Iris pigment epithelial cell (primary cell): Measurements from ENCODE around the gene APBB3.
"Not testable (repeated sequence)": the region's sequence is repeated elsewhere in the genome, so short reads cannot be mapped to it uniquely, and the experiment has no call there.

Experiments
- DNase-seq: peaks from one replicate; pipeline ENCODE4 v3.0.0-alpha.2; 2011; ENCODE audit warnings: low read depth

APBB3 gene, protein sequence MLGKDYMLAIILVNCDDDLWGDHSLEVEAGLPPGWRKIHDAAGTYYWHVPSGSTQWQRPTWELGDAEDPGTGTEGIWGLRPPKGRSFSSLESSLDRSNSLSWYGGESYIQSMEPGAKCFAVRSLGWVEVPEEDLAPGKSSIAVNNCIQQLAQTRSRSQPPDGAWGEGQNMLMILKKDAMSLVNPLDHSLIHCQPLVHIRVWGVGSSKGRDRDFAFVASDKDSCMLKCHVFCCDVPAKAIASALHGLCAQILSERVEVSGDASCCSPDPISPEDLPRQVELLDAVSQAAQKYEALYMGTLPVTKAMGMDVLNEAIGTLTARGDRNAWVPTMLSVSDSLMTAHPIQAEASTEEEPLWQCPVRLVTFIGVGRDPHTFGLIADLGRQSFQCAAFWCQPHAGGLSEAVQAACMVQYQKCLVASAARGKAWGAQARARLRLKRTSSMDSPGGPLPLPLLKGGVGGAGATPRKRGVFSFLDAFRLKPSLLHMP

DNA sequence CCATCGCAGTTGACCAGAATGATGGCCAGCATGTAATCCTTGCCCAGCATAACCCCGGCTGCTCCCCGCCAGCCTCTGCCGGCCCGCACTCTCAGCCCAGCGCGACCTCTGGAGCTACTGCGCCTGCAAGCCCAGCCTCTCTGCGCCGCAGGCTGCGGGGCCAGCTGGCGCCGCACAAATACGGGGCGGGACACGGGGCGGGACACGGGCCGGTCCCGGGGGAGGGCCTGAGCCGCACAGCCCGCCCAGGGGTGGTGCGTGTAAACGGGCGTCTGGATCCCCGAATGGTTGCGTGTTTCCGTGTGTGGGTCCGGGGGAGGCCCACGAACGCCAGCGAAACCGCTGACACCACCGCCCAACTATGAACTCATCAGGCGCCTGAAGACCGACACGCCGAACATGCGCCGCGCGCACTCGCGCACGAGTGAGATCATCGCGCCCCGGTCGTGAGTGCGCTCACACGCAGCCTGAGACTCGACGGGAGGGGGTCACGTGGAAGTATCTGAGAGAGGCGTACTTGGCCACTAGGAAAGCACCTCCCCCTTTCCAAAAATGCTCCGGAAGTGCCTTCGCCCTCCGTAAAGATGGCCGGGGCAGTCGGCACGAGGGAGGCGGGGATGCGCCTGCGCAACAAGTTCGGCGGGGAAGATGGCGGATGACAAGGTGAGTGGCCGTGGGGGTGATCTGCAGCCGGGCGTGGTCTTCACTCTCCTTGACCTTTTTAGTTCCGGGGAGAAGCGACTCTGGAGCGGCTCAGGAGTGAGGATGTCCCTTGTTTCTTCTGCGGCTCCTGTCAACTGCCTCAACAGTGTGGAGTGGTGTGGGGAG is at the start of gene APBB3, which contains the start of gene SLC35A4:
Gene APBB3, minus strand, starts transcription at position 403 of the 828 bp plus-strand sequence. Its CDS starts 353 bp downstream, at position 50.
Gene SLC35A4, plus strand, starts transcription at position 633 of the 828 bp plus-strand sequence. CDS start 2,342 bp downstream, outside the sequence.
- DNase-seq: peak; percentile 100

DNA sequence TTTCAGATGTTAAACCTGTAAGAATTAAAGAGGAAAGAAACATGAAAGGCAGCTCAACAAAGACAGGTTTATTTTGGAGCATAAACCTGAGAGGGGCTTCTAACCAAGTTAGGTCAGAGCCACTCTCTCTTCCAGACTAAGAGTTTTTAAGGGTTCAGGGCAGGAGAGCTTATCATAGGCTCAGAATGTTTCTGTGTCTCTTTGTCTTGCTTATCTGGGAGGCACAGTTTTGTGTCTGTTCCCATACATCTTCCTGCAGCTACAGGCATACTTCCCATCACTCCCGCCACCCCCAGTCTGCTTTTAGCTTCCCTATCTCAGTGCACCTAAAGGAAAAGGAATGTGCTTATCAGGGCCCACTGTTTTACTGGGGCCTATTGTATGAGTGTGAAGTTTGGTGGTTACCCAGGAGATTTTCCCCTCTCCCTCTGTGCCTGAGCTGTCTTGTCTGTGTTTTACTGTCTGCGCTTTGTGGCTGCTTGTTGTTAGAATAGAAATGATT is 46.7 kb upstream of the APBB3 start:
- no peak for DNase-seq

DNA sequence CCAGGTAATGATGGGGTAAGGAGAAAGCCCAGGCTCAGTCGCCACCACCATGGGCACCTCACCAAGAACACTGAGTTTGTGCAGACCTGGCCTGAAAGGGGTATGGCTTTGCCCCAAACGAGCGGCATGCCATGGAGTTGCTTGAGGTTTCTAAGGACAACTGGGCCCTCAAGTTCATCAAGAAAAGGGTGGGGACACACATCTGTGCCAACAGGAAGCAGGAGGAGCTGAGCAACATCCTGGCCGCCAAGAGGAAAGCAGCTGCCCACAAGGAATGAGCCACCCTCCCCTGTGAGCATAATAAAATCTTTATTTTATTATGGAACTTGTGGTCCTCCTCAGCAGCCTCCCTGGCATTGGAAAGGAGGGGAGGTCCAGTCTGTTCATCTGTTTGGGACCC is 44.7 kb upstream of the APBB3 start:
- no peak for DNase-seq

DNA sequence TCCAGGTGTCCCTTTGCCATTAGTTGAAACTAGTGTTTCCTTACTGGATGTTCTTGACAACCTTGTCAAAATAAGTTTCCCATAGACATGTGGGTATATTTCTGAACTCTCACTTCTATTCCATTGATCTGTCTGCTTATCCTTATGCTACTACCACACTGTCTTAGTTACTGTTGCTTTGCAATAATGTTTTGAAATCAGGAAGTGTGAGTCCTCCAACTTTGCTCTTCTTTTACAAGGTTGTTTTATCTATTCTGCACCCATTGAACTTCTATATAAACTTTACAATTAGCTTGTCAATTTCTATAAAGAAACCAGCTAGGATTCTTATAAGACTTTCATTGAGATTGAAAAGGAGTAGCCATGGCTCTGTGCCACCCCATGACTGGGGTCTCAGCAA is 44.3 kb upstream of the APBB3 start:
- no peak for DNase-seq

DNA sequence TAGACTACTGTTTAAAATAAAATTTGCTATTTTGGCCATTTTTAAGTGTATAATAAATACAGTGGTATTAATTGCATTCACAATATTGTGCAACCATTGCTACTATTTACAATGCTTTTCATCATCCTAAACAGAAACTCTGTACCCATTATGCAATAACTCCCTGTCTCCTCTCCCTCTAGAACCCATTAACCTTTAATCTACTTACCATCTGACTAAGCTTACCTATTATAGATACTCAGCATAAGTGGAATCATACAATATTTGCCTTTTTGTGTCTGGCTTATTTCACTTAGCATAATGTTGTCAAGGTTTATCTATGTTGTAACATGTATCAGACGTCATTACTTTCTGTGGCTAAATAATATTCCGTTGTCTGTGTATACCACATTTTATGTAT is 42.6 kb upstream of the APBB3 start:
- no peak for DNase-seq

DNA sequence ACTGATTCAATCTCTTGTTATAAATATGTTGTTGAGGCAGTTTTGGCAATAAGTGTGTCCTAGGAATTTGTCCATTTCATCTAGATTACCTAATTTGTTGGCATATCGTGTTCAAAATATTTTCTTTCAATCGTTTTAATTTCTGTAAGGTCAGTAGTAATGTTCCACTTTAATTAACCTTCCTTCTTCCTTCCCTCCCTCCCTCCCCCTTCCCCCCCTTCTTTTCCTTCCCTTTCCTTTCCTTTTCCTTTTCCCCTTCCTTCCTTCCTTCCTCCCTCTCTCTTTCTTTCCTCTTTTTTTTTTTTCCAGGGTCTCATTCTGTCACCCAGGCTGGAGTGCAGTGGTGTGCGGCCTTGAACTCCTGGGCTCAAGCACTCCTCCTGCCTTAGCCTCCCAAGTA is 41.5 kb upstream of the APBB3 start:
- DNase-seq: no peak

DNA sequence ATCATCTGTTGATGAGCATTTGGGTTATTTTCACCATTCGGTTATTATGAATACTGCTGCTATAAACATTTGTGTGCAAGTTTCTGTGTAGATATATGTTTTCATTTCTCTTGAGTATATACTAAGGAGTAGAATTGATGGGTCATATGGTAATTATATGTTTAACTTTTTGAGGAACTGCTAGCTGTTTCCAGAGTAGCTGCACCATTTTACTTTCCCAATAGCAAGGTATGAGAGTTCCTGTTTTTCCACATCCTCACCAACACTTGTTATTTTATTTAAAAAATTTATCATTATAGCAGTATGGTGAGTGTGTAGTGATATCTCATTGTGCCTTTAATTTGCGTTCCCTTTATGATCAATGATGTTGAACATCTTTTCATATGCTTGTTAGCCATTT is 39.3 kb upstream of the APBB3 start:
- DNase-seq: no peak

DNA sequence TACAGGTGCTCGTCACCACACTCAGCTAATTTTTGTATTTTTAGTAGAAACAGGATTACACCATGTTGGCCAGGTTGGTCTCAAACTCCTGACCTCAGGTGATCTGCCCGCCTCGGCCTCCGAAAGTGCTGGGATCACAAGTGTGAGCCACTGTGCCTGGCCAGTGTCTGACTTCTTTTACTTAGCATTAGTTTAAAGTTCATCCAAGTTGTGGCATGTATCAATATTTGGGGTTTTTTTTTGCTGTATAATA is 39.0 kb upstream of the APBB3 start:
- DNase-seq: not testable (repeated sequence)

DNA sequence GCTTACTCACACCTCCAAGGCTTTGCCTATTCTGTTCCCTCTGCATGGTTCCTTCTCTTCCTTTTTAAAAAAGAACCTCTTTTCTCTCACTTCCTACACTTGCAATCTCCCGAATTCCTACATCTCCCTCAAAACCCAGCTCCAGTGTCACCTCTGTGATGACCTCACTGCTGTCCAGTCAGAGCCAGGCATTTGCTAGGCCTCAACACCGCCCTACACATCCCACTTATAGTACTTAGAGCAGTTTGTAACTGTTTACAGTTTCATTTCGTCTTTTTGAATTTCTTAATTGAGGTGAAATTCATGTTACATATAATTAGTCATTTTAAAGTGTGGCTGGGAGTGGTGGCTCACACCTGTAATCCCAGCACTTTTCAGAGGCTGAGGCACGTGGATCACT is 37.7 kb upstream of the APBB3 start:
- DNase-seq: no peak

DNA sequence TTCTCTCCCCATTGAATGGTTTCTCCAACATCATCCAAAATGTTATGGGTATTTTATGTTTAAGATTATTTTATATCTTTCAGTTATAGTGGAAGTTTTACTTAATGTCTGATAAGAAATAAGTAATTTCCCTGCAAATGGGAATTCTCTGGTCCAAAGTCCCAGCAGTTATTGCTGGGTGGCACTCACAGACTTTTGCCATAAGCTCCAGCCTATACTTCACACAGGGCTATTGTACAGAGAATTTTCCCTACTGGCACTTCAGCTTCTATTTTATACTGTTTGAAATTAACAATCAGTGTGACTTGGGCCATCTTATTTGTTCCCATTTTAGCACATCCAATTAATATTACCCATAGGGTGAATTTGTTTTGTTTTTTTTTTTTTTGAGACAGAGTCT is 35.7 kb upstream of the APBB3 start:
- no peak for DNase-seq

DNA sequence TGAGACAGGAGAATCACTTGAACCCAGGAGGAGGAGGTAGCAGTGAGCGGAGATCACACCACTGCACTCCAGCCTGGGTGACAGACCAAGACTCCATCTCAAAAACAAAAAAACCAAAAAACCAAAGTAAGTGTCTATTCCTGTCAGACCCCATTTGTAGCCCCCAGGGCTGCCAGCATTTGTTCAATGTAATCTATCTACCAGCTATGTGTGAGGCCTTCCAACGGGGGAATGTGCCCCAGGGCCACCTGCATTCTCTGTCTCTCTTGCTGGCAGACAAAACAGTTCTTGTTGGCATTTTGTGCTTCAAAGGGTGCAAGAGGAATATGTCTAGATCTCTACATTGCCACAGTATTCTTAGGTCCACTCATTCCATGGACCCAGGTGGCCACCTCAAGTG is 34.4 kb upstream of the APBB3 start:
- DNase-seq: no peak

DNA sequence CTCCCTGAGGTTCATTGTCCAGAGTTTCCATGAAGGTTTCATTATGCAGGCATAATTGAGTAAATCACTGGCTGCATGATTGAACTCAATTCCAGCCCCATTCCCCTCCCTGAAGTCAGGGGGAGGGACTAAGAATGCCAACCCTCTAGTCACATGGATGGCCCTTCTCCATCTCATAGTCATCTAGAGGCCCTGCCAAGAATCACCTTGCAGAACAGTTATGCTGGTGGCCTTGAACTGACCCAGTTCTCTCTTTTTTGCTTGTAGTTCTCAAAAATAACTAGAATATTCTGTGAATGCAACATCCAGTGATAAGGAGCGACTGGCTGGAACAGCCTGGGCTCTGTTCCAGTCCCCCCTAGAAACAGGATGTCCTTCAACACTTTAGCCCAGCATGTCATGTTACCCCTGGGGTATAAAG is 31.9 kb upstream of the APBB3 start:
- DNase-seq: peak; percentile 64

DNA sequence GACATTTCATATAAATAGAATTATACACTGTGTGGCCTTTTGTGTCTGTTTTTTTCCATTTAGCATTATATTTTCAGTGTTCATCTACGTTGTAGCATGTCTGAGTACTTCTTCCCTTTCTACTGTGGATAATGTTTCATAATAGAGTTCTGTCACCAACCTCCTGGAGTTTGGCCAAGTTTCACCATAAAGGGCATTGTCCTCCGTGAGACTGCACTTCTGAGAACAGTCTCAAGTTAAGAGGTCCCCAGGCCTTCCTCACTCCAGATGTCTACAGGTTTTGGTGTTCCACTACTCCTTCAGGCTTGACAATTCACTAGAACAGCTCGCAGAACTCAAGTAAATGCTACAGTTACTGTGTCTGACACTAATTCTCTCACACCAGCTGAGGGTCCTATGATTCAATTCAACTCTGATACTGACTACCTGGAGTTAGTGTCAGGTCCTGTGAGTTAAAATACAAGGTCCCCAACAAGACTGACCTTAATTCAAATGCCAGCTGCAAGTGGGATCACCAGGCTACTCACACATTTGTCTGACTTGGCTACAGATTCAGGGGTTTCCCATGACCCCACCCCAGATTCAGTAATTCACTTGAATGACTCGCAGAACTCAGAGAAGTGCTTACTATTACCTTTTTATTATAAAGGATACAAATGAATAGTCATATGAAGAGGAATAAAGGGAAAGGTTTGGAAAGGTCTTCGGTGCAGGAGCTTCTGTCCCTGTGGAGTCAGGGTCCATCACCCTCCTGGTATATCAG is 31.3 kb upstream of the APBB3 start:
- no peak for DNase-seq

DNA sequence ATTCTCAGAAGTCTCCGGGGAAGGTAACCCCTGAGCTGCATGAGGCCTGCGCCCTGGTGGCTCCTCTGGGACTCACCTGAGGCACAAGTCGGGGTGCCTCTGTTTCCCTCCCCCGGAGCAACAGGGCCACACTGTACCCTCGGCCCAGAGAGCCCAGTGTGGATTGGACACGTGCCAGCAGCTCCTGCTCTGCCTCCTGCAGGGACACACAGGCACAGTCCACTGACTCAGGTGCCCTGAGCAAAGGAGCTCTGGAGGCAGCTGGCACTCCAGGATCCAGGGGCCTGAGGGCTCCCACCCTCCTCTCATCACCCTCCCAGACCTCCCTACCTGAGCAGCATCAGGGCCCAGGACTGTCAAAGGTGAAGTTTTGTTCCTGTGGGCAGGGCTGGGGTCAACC is 29.8 kb upstream of the APBB3 start:
- DNase-seq: no peak

DNA sequence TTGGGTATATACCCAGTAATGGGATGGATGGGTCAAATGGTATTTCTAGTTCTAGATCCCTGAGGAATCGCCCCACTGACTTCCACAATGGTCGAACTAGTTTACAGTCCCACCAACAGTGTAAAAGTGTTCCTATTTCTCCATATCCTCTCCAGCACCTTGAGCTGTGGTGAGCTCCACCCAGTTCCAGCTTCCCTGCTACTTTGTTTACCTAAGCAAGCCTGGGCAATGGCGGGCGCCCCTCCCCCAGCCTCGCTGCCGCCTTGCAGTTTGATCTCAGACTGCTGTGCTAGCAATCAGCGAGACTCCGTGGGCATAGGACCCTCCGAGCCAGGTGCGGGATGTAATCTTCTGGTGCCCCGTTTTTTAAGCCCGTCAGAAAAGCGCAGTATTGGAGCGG is 28.7 kb upstream of the APBB3 start:
- not testable (repeated sequence) for DNase-seq

DNA sequence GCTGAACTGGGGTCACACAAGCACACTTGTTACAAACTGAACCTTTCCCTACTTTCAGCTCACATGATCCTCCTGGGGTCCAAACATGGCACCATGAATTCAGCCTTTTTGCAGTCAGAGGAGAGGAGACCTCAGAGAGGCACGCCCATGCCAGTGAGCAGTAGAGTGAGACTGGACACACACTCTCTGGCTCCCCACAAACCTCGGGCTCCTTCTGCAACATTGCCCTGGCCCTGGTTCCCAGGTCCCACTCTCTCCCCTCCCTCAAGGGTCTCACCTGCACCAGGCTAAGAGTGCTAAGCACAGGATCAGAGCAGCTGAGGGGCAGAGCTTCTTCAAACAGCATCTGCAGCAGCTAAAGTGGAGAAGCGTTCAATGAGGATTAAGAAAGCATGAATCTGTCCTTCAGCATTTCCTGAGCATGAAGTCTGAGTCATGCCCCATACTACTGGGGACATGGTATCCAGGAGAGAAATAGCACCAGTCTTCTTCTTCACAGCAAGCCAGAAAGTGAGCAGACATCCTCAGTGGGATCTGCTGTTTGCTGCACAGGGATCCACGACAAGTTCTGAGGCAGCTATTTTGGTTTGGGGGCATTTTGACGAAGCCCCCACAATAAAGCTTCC is 27.5 kb upstream of the APBB3 start:
- DNase-seq: peak; percentile 87

DNA sequence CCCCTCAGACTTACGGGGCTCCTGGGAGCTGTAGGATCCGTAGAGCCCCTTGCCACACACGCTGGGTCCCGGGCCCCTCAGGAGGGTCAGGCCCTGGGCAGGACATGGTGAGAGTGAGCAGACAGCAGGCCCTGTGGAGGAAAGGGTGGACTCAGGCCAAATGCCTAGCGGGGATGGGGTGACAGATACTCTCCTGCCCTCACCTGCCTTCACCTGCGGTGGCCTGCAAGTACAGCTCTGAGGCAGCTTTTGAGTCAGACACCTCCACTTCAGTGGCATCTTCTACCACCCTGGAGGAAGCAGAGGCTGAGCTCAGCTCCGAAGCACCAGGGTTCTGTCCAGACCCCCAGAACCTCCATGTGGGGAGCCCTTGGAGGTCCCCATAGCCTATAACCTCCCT is 26.5 kb upstream of the APBB3 start:
- DNase-seq: no peak

DNA sequence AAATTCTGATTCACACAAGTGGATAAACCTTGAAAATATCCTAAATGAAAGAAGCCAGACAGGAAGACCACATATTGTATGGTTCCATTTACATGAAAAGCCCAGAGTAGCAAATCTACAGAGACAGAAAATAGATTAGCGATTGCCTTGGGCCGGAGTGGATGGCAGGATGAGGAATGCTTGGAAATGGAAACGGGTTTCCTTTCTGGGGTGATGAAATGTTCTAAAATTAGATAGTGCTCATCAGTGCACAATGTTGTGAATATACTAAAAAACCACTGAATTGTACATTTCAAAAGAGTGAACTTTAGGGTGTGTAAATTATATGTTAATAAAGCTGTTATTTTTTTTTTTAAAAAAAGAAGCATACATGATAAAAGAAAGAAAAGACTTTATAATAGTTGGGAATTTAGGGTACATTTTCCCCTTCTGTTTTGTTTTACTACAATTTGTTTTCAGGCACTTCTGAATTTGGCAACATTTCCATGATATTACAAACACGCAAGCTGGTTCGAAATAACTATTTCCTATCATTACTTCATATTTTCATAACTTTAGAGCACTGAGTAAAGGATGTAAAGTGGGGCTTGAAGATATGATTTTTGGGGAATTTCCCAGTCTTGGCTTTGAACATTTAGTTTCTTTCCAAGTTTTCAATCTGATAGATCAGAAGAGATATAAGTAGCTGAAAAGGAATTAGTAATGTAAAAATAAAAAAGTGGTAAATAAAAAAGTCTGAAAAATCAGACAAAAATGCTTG is 24.1 kb upstream of the APBB3 start:
- no peak for DNase-seq

DNA sequence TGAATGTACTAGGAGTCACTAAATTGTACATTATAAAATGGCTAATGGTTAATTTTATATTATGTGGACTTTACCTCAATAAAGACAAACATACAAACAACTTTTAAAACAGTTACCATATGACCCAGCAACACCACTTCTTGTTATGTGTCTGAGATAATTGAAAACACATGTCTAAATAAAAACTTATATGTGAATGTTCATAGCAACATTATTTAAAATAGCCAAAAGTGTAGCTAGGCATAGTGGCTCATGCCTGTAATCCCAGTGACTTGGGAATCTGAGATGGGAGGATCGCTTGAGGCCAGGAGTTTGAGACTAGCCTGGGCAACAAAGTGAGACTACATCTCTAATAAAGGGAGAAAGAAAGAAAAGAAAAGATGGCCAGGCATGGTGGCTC is 23.1 kb upstream of the APBB3 start:
- no peak for DNase-seq

DNA sequence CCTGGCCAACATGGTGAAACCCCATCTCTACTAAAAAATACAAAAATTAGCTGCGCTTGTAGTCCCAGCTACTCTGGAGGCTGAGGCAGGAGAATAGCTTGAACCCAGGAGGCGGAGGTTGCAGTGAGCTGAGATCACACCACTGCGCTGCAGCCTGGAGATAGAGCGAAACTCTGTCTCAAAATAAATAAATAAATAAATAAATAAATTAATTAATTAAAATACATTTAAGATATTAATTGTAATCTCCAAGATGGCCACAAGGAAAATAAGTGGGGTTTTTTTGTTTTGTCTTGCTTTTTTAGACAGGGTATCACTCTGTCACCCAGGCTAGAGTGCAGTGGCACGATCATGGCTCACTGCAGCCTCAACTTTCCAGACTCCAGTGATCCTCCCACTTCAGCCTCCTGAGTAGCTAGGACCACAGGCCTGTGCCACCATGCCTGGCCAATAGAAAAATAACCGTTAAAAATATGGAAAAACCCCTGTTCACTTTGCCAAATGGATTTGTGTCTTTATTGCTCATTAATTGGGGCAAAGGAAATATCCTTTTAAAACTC is 14.9 kb upstream of the APBB3 start:
- not testable (repeated sequence) for DNase-seq

DNA sequence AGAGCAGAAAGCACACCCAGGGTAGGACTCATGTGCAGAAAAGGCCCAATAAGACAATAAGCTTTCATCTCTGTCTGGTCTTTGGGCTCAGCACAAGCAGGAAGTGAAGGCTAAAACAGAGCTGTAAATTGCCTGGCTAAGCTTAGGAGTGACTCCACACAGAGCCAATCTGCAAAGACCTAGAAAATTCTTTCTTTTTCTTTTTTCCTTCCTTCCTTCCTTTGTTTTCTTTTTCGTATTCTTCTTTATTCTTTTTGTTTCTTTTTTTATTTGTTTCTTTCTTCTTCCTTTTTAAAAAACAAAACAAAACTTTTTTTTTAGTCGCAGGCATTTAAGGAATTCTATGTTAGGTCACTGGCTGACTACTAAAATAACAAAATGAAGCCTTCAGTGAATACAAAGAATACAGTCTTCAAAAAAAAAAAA is 12.4 kb upstream of the APBB3 start:
- peak; percentile 53 for DNase-seq
